GM12872 (cell line): ENCODE results near the gene FAM110A.

Experiments used
- TF ChIP-seq, protein P1 (sequence below): IDR thresholded peaks from 3 replicates; pipeline ENCODE4 v1.5.1; 2011; ENCODE audit warnings: low read depth, mild to moderate bottlenecking, low read length, moderate library complexity; ENCODE audit not compliant: insufficient read depth

Gene FAM110A

DNA sequence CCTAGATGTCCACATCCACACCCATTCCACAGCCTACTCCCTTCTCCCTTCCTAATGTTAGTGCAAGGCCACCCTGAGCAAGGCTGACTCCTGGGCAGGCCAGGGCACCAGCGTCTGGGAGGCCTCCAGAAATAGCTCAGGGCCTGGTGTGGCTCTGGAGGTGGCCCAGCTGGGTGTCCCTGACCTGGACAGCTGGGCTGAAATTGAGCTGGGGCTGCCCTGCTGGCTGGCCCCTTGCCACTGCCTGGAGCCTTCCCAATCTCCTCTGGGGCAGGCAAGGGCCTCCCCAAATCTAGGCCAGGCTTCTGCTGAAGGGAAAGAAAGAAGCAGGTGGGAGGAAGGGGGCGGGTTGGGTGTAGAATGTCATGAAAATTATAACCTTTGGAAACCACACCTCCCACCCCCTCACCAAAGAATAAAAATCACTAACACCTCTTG lies 2.1 kb downstream of the FAM110A start:
- TF ChIP-seq, protein P1, sequence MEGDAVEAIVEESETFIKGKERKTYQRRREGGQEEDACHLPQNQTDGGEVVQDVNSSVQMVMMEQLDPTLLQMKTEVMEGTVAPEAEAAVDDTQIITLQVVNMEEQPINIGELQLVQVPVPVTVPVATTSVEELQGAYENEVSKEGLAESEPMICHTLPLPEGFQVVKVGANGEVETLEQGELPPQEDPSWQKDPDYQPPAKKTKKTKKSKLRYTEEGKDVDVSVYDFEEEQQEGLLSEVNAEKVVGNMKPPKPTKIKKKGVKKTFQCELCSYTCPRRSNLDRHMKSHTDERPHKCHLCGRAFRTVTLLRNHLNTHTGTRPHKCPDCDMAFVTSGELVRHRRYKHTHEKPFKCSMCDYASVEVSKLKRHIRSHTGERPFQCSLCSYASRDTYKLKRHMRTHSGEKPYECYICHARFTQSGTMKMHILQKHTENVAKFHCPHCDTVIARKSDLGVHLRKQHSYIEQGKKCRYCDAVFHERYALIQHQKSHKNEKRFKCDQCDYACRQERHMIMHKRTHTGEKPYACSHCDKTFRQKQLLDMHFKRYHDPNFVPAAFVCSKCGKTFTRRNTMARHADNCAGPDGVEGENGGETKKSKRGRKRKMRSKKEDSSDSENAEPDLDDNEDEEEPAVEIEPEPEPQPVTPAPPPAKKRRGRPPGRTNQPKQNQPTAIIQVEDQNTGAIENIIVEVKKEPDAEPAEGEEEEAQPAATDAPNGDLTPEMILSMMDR = no peak

DNA sequence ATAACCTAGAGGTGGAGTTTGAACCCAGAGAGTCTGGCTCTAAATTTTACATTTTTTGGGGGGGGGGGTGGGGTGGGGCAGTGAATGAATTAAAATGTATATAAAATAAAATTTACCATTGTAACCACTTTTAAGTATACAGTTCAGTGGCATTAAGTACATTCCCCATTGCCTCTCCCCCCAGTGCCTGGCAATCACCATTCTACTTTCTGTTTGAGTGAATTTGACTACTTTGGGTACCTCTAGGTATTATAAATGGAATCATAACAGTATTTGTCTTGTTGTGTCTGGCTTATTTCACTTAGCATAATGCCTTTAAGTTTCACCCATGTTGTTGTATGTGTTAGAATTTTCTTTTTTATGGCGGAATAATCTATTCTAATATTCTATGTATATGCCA lies 2.7 kb downstream of the FAM110A start:
- TF ChIP-seq, protein P1 = no peak

DNA sequence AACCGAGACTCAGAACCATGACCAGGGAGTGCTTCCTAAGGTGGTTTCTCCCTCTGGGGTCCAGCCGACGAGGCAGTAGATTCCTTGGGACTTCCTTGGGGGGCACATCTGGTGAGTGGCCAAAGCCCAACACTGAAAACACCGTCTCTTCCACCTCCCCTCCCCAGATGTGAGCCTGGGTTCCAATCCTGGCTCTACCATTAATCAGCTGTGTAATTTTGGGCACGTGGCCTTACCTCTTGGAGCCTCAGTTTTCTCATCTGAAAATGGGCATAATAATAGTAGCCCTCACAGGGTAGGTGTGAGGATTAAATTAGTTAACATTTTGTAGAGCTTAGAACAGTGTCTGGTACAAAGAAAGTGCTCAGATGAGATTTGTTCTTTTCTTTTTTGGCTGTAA lies 5.5 kb downstream of the FAM110A start:
- TF ChIP-seq, protein P1 = no peak

DNA sequence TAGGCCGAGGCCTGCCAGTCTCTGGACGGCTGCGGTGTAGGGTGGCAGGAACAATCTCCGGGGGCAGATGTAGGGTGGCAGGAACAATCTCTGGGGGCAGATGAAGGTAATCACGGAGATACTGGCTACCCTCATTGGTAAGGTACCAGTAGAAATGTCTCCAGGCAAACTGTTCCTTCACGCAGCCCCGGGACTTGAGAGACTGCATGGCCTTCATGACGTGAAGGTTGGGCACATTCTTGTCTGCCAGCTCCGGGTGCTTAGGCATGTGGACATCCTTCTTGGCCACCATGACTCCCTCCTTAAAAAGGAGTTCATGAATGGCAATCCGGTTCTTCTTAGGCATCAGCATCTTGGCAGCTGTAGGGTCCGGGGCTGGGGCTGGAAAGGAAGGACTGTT lies 6.1 kb downstream of the FAM110A start:
- TF ChIP-seq, protein P1 = no peak

DNA sequence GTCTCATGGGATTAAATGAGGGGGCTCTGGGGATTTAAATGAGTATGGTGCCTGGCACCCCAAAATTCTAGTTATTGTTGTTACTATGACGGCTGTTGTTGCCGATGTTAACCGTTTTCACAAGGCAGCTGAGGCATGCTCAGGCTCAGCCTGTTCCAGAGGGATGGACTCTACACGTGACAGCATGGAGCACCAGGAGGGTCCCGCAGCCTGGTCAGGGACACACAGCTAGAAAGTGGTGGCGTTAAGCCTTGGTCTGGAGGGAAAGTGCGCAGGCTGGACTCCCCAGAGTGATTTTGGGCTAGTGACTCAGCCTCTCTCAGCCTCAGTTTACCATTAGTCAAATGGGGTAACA lies 7.0 kb downstream of the FAM110A start:
- TF ChIP-seq, protein P1 = no peak

DNA sequence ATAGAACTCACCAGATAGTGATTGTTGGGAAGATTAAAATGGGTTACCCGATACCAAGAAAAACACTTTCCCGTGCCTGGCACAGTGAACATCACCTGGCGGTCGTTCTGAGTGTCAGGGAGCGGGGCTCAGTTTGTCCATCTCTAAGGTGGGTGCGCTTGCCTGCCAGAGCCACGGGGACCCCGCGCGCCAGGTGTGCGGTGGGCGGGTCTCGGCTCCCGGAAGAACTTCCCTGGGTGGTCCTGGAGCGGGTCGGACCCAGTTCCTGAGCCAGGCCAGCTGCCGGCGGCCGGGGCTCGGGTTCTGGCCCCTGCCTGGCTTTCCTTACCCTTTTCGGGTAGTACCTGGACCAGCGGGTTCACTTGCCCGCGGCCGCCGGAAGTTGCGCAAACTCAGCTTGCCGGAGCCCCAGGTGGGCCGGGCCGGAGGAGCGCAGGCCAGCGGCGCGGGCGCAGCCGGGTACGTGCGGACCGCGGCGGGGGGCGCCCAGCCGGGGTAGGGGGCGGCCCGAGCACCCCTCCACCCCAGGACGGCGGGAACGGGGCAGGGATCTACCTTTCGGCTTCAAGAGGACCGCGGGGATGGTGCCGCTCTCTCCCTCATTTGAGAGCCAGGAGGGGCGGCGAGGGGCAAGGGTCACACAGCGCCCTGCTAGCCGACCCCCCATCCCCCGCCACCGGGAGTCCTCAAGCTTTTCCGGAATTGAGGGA lies 7.5 kb downstream of the FAM110A start:
- TF ChIP-seq, protein P1 = no peak

DNA sequence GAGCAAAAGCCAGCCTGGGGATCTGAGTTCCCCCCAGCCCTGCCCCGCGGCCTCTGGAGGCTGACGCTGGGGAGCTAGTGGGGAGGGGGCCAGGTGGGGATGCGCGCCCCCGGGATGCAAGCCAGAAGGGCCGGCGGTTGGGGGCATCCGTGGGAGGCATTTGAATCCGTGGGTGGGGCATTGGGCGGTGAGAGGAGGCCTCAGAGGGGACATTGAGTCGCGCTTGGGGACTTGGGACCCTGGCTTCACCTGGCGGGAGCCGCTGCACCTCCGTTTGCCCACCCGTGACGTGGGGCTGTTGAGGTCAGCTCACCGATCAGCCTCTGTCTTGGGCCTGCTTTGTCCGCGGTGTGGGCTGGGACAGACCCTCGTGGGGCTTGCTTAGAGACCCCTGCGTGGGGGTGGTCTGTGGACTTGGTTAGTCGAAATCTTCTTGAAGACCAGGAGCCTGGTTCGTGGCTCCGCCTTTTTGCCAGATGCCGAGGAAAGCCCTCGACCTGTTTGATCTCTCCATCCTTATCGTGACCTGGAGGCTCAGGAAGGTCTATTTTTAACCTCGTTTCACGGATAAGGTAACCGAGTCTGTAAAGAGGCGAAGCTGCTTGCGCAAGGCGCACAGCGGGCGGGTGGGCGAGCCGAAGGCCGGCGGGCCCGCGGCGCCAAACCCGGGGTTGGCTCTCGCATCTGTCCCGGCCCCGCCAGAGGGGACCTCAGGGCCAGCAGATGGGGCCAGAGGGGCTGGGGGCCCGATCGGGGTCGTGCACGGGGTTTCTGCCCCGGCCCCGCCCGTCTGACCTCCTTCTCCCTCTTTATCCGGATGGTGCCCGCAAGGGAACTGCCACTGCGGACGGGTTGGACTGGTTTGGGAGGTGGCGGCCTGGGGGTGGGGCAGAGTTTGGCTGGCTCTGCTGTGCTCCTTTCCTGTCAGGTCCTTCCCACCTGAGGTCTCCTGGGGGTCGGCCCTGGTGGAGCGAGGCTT lies 8.3 kb downstream of the FAM110A start:
- TF ChIP-seq, protein P1 = no peak
